Common myeloid progenitor, CD34-positive (primary cell): ENCODE results near the gene PCSK7.

ENCODE experiments used
- CTCF ChIA-PET: fragments of 350-600 bp; sonication (Branson Sonifier 250); formaldehyde crosslinking; loops from one replicate; lab custom pipeline; 2021; ENCODE audit warnings: antibody characterized with exemption; lab: Charles Lee
- POLR2A ChIA-PET: fragments of 350-600 bp; sonication (Branson Sonifier 250); formaldehyde crosslinking; loops from one replicate; lab custom pipeline; 2021; ENCODE audit warnings: antibody characterized with exemption; lab: Charles Lee
- DNase-seq, 3 donors: peaks; one replicate each; pipeline versions ENCODE4 v3.0.0 to v3.0.0-alpha.2; 2013
- H3K27ac ChIP-seq, 2 experiments: 1 replicate in 1 of 2; 2 replicates in 1 of 2; pipeline ENCODE4 v1.7.0; 2013; ENCODE audit warnings: inconsistent platforms in 2 of 2, low read length in 2 of 2, mild to moderate bottlenecking in 2 of 2, low read depth in 1 of 2, moderate library complexity in 1 of 2; ENCODE audit not compliant: severe bottlenecking in 2 of 2, insufficient read depth in 1 of 2, poor library complexity in 1 of 2
- H3K27me3 ChIP-seq, 5 experiments: replicated peaks in 2 of 5; 1 replicate in 3 of 5; 2 replicates in 2 of 5; pipeline versions ENCODE4 v1.6.1 to v1.7.0; 2013; ENCODE audit warnings: low read length in 4 of 5, mild to moderate bottlenecking in 2 of 5, moderate library complexity in 2 of 5, inconsistent platforms in 1 of 5; ENCODE audit not compliant: insufficient read depth in 5 of 5, control insufficient read depth in 4 of 5
- H3K36me3 ChIP-seq, 4 experiments: 1 replicate in 2 of 4; 2 replicates in 2 of 4; pipeline versions ENCODE4 v1.6.1 to v1.7.0; 2013; ENCODE audit warnings: low read length in 3 of 4, control low read depth in 1 of 4, mild to moderate bottlenecking in 1 of 4; ENCODE audit not compliant: control insufficient read depth in 4 of 4, insufficient read depth in 4 of 4
- H3K4me1 ChIP-seq, 4 experiments: 1 replicate in 3 of 4; 2 replicates in 1 of 4; pipeline versions ENCODE4 v1.6.1 to v1.7.1; 2013; ENCODE audit warnings: low read length in 3 of 4, mild to moderate bottlenecking in 3 of 4, control low read depth in 1 of 4, inconsistent platforms in 1 of 4, moderate library complexity in 1 of 4; ENCODE audit not compliant: control insufficient read depth in 4 of 4, insufficient read depth in 4 of 4; ENCODE audit errors: control extremely low read depth in 1 of 4
- H3K4me3 ChIP-seq, 7 experiments: 1 replicate in 4 of 7; 2 replicates in 3 of 7; pipeline versions ENCODE4 v1.5.1 to v1.7.0; 2013; ENCODE audit warnings: mild to moderate bottlenecking in 7 of 7, low read length in 6 of 7, moderate library complexity in 6 of 7, inconsistent platforms in 2 of 7, low read depth in 2 of 7, control low read depth in 1 of 7; ENCODE audit not compliant: insufficient read depth in 4 of 7, control insufficient read depth in 1 of 7; ENCODE audit errors: extremely low read depth in 1 of 7
- H3K9me3 ChIP-seq, 5 experiments: 1 replicate in 4 of 5; 2 replicates in 1 of 5; pipeline versions ENCODE4 v1.6.1 to v1.7.1; 2013; ENCODE audit warnings: low read length in 4 of 5, mild to moderate bottlenecking in 2 of 5, inconsistent platforms in 1 of 5, low read depth in 1 of 5, moderate library complexity in 1 of 5; ENCODE audit not compliant: control insufficient read depth in 4 of 5, insufficient read depth in 2 of 5; ENCODE audit errors: control extremely low read depth in 1 of 5
- WGBS: methylation state at CpG from one replicate; pipeline ENCODE4 v1.1.5; 2013; ENCODE audit not compliant: insufficient coverage; 5-methylcytosine and 5-hydroxymethylcytosine counted together

The PCSK7 gene

GRCh38 chr11:117160826-117161225 lies 71.0 kb downstream of the PCSK7 start:
- H3K36me3 ChIP-seq: peaks cover 27 to 63% (median 47%) of the 10 kb centered on the region in 4 experiments
- WGBS: 20% methylated on average over 1 of the region's 2 CpGs
- peak; percentile 39 to 82 (median 63) for DNase-seq

GRCh38 chr11:117159892-117160291 lies 72.0 kb downstream of the PCSK7 start:
- no peak overlapping the region for H3K4me3 ChIP-seq
- H3K36me3 ChIP-seq: peaks cover 27 to 61% (median 45%) of the 10 kb centered on the region in 4 experiments
- no peaks in the 10 kb centered on the region for H3K27me3 ChIP-seq
- POLR2A ChIA-PET: interaction anchor here (1.3 kb wide), 1 partner anchor 18 kb away, joined by 5 read pairs; the partner anchor contains the start of gene SIDT2
- no peak for DNase-seq
- H3K4me1 ChIP-seq: peaks cover 0 to 8% (median 3%) of the 10 kb centered on the region in 4 experiments
- H3K27ac ChIP-seq: no peak overlapping the region
- CTCF ChIA-PET: interaction anchor here (1.3 to 3.4 kb wide), 5 partner anchors 10 to 21 kb away, joined by 3 to 17 read pairs (median 4); no protein-coding TSS in a partner anchor
- H3K9me3 ChIP-seq: no peaks in the 10 kb centered on the region
- no CpG with 5 or more reads among the region's 2 CpGs for WGBS

More at GRCh38 chr11:117160826-117161225, 71.0 kb downstream of the PCSK7 start:
- Histone ChIP-seq H3K27me3 (no peaks in the 10 kb centered on the region), H3K4me1 (peaks cover 0 to 8% (median 3%) of the 10 kb centered on the region in 4 experiments), H3K9me3 (no peaks in the 10 kb centered on the region), H3K27ac (no peak overlapping the region), H3K4me3 (no peak overlapping the region)
- CTCF ChIA-PET: interaction anchor here (0.9 to 3.4 kb wide), 7 partner anchors 10 to 21 kb away, joined by 3 to 17 read pairs (median 4); no protein-coding TSS in a partner anchor
- POLR2A ChIA-PET: interaction anchor here (1.3 kb wide), 1 partner anchor 17 kb away, joined by 5 read pairs; the partner anchor contains the start of gene SIDT2

GRCh38 chr11:117157507-117157906 lies 74.4 kb downstream of the PCSK7 start:
- Histone ChIP-seq H3K36me3 (peaks cover 12 to 62% (median 37%) of the 10 kb centered on the region in 4 experiments), H3K9me3 (no peaks in the 10 kb centered on the region), H3K27me3 (no peaks in the 10 kb centered on the region), H3K4me1 (peaks cover 0 to 8% (median 3%) of the 10 kb centered on the region in 4 experiments), H3K4me3 (no peak overlapping the region), H3K27ac (no peak overlapping the region)
- ChIA-PET CTCF (interaction anchor here (1.8 to 2.0 kb wide), 2 partner anchors 10 to 11 kb away, joined by 4 to 5 read pairs; no protein-coding TSS in a partner anchor), POLR2A (interaction anchor here (0.7 kb wide), 1 partner anchor 63 kb away, joined by 3 read pairs; no protein-coding TSS in a partner anchor)
- no CpG with 5 or more reads among the region's 2 CpGs for WGBS
- DNase-seq: no peak

- CTCF ChIA-PET: interaction anchor here (1.0 to 1.3 kb wide), 2 partner anchors 9 to 12 kb away, joined by 3 to 7 read pairs; no protein-coding TSS in a partner anchor
- Histone ChIP-seq H3K4me1 (no peaks in the 10 kb centered on the region), H3K36me3 (peaks cover 7 to 55% (median 22%) of the 10 kb centered on the region in 4 experiments), H3K27me3 (no peaks in the 10 kb centered on the region), H3K27ac (no peak overlapping the region), H3K4me3 (no peak overlapping the region), H3K9me3 (no peaks in the 10 kb centered on the region)
- no peak for DNase-seq
- 100% methylated on average over 1 of the region's 5 CpGs for WGBS
- POLR2A ChIA-PET: no interaction called here
Measured at GRCh38 chr11:117154468-117154867, 77.4 kb downstream of the PCSK7 start.
